Liver (tissue), 3 donors: ENCODE data around the gene ARFGAP3.

Experiments
- EGR1 ChIP-seq, 2 donors: IDR thresholded peaks; 2 replicates each; pipeline ENCODE4 v1.6.1; 2016 to 2018; ENCODE audit warnings: antibody characterized with exemption in 2 of 2, low read depth in 2 of 2
- FOXA1 ChIP-seq: IDR thresholded peaks from 2 replicates; pipeline ENCODE4 v1.6.1; 2016; ENCODE audit warnings: antibody characterized with exemption
- GABPA ChIP-seq, 2 donors: IDR thresholded peaks in 1 of 2; conservative IDR thresholded peaks in 1 of 2; 2 replicates each; pipeline ENCODE4 v1.6.1; 2016; ENCODE audit warnings: antibody characterized with exemption in 2 of 2, mild to moderate bottlenecking in 1 of 2, moderate library complexity in 1 of 2
- HNF4G ChIP-seq: IDR thresholded peaks from 2 replicates; pipeline ENCODE4 v1.6.1; 2016; ENCODE audit warnings: antibody characterized with exemption
- RAD21 ChIP-seq, 2 donors: IDR thresholded peaks; 2 replicates each; pipeline ENCODE4 v1.6.1; 2016; ENCODE audit warnings: antibody characterized with exemption in 2 of 2, mild to moderate bottlenecking in 2 of 2
- SP1 ChIP-seq: IDR thresholded peaks from 2 replicates; pipeline ENCODE4 v1.6.1; 2018; ENCODE audit warnings: antibody characterized with exemption, mild to moderate bottlenecking
- TAF1 ChIP-seq: conservative IDR thresholded peaks from 2 replicates; pipeline ENCODE4 v1.6.1; 2016; ENCODE audit warnings: antibody characterized with exemption, mild to moderate bottlenecking
- YY1 ChIP-seq: IDR thresholded peaks from 2 replicates; pipeline ENCODE4 v1.6.1; 2016; ENCODE audit warnings: antibody characterized with exemption, mild to moderate bottlenecking
- TF ChIP-seq, protein P1 (sequence below): fragments of 150-350 bp; IDR thresholded peaks from 2 replicates; pipeline ENCODE4 v1.5.1; 2017; ENCODE audit warnings: improper control_type of control experiment, low read depth, low read length; ENCODE audit not compliant: missing input control
- TF ChIP-seq, protein P2 (sequence below): IDR thresholded peaks from 2 replicates; pipeline ENCODE4 v1.6.1; 2016; ENCODE audit warnings: antibody characterized with exemption, mild to moderate bottlenecking
- TF ChIP-seq, protein P3 (sequence below): IDR thresholded peaks from 2 replicates; pipeline ENCODE4 v1.6.1; 2016; ENCODE audit warnings: antibody characterized with exemption
- TF ChIP-seq, protein P4 (sequence below): IDR thresholded peaks from 2 replicates; pipeline ENCODE4 v1.6.1; 2016; ENCODE audit warnings: antibody characterized with exemption
- TF ChIP-seq, protein P5 (sequence below): IDR thresholded peaks from 2 replicates; pipeline ENCODE4 v1.6.1; 2016; ENCODE audit warnings: antibody characterized with exemption
- donor health status: healthy.
- donor health status: healthy.

DNA sequence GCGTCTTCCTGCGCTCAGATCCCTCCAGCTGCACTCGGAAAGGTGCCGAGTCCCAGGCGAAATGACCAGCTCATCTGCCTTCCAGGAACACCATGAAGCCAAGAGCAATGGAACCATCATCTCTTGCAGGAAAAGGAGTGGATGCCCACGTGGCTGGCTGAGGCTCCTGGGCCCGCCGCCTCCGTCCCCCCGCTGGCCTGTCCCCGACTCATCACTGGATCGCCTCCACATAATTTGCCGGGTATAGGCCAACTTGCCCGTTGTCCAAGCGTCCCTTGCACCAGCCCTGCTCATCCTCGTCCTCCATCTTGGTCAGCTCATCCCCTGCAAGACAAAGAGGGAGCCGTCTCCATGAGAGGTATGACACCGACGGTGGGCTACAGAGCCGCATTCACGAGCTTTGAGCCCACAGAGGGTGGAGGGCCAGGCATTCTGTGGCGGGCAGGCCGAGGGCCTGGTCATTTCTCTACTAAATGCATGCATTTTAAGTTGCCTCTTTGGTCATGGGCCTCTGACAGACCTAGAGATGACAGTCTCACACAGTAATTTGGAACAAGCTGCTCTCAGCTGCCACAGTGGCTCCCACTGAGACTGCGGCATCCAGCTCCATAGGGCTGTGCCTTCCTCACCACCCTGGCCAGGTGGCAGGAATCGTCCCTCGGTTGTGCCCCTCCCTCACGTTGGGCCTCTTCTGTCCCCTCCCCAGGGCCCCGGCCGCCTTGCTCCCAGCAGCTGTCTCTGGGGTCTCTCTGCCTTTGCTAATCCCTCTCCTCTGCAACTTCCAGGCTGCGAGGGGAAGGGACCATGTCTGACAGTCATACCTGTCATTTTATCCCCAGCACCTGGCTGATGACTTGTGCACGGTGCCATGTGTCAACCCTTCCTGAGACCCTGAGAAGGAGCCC lies 14.3 kb upstream of the ARFGAP3 start:
- TF ChIP-seq, protein P1, sequence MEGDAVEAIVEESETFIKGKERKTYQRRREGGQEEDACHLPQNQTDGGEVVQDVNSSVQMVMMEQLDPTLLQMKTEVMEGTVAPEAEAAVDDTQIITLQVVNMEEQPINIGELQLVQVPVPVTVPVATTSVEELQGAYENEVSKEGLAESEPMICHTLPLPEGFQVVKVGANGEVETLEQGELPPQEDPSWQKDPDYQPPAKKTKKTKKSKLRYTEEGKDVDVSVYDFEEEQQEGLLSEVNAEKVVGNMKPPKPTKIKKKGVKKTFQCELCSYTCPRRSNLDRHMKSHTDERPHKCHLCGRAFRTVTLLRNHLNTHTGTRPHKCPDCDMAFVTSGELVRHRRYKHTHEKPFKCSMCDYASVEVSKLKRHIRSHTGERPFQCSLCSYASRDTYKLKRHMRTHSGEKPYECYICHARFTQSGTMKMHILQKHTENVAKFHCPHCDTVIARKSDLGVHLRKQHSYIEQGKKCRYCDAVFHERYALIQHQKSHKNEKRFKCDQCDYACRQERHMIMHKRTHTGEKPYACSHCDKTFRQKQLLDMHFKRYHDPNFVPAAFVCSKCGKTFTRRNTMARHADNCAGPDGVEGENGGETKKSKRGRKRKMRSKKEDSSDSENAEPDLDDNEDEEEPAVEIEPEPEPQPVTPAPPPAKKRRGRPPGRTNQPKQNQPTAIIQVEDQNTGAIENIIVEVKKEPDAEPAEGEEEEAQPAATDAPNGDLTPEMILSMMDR: no peak
- TF ChIP-seq, protein P2, sequence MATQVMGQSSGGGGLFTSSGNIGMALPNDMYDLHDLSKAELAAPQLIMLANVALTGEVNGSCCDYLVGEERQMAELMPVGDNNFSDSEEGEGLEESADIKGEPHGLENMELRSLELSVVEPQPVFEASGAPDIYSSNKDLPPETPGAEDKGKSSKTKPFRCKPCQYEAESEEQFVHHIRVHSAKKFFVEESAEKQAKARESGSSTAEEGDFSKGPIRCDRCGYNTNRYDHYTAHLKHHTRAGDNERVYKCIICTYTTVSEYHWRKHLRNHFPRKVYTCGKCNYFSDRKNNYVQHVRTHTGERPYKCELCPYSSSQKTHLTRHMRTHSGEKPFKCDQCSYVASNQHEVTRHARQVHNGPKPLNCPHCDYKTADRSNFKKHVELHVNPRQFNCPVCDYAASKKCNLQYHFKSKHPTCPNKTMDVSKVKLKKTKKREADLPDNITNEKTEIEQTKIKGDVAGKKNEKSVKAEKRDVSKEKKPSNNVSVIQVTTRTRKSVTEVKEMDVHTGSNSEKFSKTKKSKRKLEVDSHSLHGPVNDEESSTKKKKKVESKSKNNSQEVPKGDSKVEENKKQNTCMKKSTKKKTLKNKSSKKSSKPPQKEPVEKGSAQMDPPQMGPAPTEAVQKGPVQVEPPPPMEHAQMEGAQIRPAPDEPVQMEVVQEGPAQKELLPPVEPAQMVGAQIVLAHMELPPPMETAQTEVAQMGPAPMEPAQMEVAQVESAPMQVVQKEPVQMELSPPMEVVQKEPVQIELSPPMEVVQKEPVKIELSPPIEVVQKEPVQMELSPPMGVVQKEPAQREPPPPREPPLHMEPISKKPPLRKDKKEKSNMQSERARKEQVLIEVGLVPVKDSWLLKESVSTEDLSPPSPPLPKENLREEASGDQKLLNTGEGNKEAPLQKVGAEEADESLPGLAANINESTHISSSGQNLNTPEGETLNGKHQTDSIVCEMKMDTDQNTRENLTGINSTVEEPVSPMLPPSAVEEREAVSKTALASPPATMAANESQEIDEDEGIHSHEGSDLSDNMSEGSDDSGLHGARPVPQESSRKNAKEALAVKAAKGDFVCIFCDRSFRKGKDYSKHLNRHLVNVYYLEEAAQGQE: no peak
- TF ChIP-seq, protein P3, sequence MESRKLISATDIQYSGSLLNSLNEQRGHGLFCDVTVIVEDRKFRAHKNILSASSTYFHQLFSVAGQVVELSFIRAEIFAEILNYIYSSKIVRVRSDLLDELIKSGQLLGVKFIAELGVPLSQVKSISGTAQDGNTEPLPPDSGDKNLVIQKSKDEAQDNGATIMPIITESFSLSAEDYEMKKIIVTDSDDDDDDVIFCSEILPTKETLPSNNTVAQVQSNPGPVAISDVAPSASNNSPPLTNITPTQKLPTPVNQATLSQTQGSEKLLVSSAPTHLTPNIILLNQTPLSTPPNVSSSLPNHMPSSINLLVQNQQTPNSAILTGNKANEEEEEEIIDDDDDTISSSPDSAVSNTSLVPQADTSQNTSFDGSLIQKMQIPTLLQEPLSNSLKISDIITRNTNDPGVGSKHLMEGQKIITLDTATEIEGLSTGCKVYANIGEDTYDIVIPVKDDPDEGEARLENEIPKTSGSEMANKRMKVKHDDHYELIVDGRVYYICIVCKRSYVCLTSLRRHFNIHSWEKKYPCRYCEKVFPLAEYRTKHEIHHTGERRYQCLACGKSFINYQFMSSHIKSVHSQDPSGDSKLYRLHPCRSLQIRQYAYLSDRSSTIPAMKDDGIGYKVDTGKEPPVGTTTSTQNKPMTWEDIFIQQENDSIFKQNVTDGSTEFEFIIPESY: no peak
- TF ChIP-seq GABPA (IDR thresholded peaks at IDR 0.05 in 1 of 2, conservative IDR thresholded peaks at IDR 0.05 in 1 of 2): no peak
- no peak for TF ChIP-seq HNF4G
- TF ChIP-seq EGR1 (IDR thresholded peaks at IDR 0.05; ENCODE audit: low read depth in 2 of 2): no peak
- no peak for TF ChIP-seq FOXA1
- TF ChIP-seq, protein P4, sequence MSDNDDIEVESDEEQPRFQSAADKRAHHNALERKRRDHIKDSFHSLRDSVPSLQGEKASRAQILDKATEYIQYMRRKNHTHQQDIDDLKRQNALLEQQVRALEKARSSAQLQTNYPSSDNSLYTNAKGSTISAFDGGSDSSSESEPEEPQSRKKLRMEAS: no peak
- TF ChIP-seq, protein P5, sequence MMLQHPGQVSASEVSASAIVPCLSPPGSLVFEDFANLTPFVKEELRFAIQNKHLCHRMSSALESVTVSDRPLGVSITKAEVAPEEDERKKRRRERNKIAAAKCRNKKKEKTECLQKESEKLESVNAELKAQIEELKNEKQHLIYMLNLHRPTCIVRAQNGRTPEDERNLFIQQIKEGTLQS: no peak
- TF ChIP-seq RAD21 (IDR thresholded peaks at IDR 0.05): no peak
- no peak for TF ChIP-seq SP1
- no peak for TF ChIP-seq YY1
- no peak for TF ChIP-seq TAF1
